Coronary artery (tissue), 2 donors: Measurements from ENCODE around the gene PREX1.

Experiments
- DNase-seq: peaks from one replicate; pipeline ENCODE4 v3.0.0-alpha.2; 2017; ENCODE audit warnings: low spot score
- H3K27ac ChIP-seq, 2 donors: fragments of 200-600 bp; sonication (generic); one replicate each; pipeline ENCODE4 v1.5.1; 2016 to 2019
- H3K4me3 ChIP-seq: fragments of 200-600 bp; sonication (generic); 2 replicates; pipeline ENCODE4 v1.5.1; 2016; ENCODE audit warnings: mild to moderate bottlenecking, moderate library complexity
- TF ChIP-seq, protein P1 (sequence below): fragments of 200-600 bp; sonication (generic); IDR thresholded peaks from one replicate; pipeline ENCODE4 v1.5.1; 2019; ENCODE audit warnings: antibody characterized with exemption

Gene PREX1

DNA sequence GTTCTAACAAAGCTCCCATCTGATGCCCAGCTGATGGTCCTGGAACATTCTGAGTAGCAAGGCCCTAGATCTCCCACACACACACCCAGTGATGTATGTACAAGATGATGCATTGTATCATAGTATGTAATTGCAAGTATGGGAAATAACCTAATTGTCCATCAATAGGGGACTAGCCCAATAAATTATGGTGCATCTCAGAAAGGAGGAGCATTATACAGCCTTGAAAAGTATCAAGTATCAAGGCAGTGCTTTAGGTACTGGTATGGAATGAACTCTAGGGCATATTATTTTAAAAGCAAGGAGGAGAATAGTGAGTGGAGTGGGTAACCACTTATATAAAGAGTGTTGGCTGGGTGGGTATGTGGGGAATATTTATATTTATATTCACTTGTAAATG lies 24.8 kb upstream of the PREX1 start:
- TF ChIP-seq, protein P1, sequence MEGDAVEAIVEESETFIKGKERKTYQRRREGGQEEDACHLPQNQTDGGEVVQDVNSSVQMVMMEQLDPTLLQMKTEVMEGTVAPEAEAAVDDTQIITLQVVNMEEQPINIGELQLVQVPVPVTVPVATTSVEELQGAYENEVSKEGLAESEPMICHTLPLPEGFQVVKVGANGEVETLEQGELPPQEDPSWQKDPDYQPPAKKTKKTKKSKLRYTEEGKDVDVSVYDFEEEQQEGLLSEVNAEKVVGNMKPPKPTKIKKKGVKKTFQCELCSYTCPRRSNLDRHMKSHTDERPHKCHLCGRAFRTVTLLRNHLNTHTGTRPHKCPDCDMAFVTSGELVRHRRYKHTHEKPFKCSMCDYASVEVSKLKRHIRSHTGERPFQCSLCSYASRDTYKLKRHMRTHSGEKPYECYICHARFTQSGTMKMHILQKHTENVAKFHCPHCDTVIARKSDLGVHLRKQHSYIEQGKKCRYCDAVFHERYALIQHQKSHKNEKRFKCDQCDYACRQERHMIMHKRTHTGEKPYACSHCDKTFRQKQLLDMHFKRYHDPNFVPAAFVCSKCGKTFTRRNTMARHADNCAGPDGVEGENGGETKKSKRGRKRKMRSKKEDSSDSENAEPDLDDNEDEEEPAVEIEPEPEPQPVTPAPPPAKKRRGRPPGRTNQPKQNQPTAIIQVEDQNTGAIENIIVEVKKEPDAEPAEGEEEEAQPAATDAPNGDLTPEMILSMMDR, result no peak
- DNase-seq, result no peak
- H3K27ac ChIP-seq, result no peak overlapping the region

GRCh38 chr20:48851579-48851978 lies 23.8 kb upstream of the PREX1 start:
- no peak for DNase-seq
- TF ChIP-seq, protein P1, result no peak
- no peak overlapping the region for H3K4me3 ChIP-seq
- no peak overlapping the region for H3K27ac ChIP-seq

More for the DNA sequence above, 24.8 kb upstream of the PREX1 start:
- H3K4me3 ChIP-seq, result no peak overlapping the region

DNA sequence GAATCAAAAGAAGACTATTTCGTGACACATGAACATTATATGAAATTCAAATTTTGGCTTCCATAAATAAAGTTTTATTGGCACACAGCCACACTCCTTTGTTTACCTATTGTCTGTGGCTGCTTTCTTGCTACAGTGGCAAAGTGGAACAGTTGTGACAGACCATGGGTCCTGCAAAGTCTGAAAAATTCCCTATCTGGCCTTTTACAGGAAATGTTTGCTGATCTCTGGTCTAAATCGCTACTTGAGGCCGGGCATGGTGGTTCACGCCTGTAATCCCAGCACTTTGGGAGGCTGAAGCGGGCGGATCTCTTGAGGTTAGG lies 23.1 kb upstream of the PREX1 start:
- TF ChIP-seq, protein P1, result no peak
- no peak for DNase-seq
- no peak overlapping the region for H3K27ac ChIP-seq
- H3K4me3 ChIP-seq, result no peak overlapping the region

DNA sequence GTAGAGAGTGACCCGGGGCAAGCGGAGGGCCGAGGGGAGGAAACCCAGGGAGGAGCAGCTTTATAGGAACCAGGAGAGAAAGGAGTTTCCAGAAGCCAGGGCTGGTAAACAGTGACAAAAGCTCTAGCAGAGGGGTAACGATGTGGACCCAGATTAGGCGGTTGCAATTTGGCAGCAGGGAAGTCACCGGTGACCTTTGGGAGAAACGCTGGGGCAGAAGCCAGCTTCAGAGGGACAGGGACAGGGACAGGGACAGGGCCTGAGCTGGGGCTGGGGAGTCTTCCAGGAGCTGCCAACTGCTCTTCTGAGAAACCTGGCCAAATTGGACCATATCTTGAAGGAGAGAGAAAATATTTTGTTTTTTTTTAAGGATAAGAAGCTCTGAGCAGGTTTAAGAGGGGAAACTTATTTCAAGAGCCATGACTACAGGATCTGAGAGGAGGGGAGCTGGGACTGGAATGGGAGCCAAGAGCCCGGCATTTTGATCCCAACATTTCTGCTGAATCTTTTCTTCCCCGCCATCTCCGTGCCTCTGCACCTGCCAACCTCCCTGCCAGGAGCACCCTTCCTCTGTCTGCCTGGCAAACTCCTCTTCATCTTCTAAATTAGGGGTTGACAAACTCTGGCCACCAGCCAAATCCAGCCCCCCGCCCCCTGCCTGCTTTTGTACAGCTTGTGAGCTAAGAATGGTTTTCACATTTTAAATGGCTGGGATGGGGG lies 22.6 kb upstream of the PREX1 start:
- TF ChIP-seq, protein P1, result no peak
- no peak for DNase-seq
- H3K4me3 ChIP-seq, result no peak overlapping the region
- no peak overlapping the region for H3K27ac ChIP-seq

DNA sequence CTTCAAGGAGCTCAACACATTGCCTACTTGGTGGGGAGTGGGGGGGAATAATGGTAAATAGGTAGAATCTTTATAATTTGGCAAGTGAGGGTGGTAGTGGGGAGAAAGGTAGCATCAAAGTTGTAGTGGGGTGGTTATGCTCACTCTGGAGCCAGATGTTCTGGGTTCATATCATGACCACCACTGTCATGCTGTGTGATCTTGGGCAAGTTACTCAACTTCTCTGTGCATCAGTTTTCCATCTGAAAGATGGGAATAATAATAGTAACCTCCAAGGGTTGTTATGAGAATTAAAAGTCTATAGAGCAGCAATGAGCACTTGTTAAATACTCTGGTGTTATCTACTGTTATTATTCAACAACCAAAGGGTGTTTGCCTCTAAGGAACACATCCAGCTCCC lies 22.0 kb upstream of the PREX1 start:
- Histone ChIP-seq H3K4me3 (no peak overlapping the region), H3K27ac (no peak overlapping the region)
- TF ChIP-seq, protein P1, result no peak
- DNase-seq, result no peak

- Histone ChIP-seq H3K4me3 (no peak overlapping the region), H3K27ac (no peak overlapping the region)
- TF ChIP-seq, protein P1, result no peak
- DNase-seq, result no peak
These were observed 21.5 kb upstream of the PREX1 start for GRCh38 chr20:48849299-48849698.

- TF ChIP-seq, protein P1, result no peak
- Histone ChIP-seq H3K4me3 (no peak overlapping the region), H3K27ac (no peak overlapping the region)
- DNase-seq, result no peak
These were observed 19.9 kb upstream of the PREX1 start for GRCh38 chr20:48847498-48848205.
